ENCODE measurements around the gene NCL. TPM values are rescaled to one million over a fixed set of nuclear protein-coding genes. Genes with fewer than 3 reads are reported as not detected.

Gene NCL
- total RNA-seq, 1 experiment from 2014 or later = 608 TPM

DNA sequence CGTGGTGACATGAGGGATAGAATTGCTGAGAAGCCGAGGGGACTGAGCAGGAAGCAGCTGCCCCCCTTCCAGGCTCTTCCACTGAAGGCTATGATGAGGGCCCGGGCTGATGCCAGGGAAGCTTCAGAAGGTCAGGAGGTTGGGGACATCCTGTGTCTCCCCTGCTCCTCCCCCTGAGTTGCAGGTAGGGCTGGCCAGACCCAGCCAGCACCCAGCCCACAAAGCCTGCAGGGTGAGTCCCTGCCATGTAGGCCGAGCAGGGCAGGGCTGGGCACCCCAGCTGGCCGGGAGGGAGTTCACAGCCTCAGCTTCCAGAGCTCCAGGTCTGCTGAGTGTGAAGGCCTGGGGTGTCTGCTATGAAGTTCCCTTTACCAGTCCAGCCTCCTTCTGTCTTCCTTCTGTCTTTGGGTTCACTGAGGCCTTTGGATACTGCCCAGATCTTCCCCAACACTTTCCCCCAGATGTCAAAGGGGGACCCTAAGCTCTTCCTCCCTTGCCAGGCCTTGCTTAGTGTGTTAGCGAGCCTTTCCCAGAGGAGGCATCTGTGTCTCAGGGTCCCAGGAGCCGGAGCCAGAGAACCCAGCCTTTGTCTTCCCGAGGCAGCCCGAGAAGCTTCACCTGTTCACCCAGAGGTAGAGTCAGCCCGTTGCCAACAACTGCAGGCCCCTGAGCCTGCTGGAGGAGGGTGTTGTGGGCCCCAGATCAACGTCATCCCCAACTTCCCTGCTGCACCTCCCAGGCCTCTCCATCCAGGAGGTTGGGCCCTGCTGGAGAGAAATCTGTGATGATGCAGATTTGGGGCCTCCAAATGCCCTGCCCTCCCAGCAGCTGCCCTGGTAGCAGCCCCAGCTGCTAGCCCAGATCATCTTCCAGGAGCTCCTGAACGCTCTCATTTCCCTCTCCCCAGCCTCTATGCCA is 3.6 kb upstream of the NCL start:
- ChIA-PET POLR2A (interaction anchor here (0.5 kb wide), 1 partner anchor 62 kb away, joined by 3 read pairs; the partner anchor contains the start of gene NMUR1), CTCF (interaction anchor here (1.1 kb wide), 1 partner anchor 15 kb away, joined by 3 read pairs; no protein-coding TSS in a partner anchor)
- H3K27me3 Mint-ChIP-seq (ENCODE audit: insufficient read depth, unreplicated experiment) = no peaks in the 10 kb centered on the region
- H3K27ac Mint-ChIP-seq (ENCODE audit: unreplicated experiment) = no peak overlapping the region
- no TSS peak for BruUV-seq (replicated peaks)
- intact Hi-C loops (cut with micrococcal nuclease; ENCODE audit: unreplicated experiment) = no loop called here
- H3K4me3 Mint-ChIP-seq (ENCODE audit: unreplicated experiment) = no peak overlapping the region
- H3K4me1 Mint-ChIP-seq (ENCODE audit: low read depth, unreplicated experiment) = no peaks in the 10 kb centered on the region
- no peak for DNase-seq
- no peaks in the 10 kb centered on the region for H3K36me3 ChIP-seq (ENCODE audit: control insufficient read depth, insufficient read depth, low read length)
- no peaks in the 10 kb centered on the region for H3K9me3 ChIP-seq
- peaks cover 17% of the 10 kb centered on the region for H3K36me3 Mint-ChIP-seq (ENCODE audit: insufficient read depth, unreplicated experiment)
- no peak overlapping the region for H3K4me3 ChIP-seq (ENCODE audit: low read depth, low read length)
- H3K4me1 ChIP-seq = no peaks in the 10 kb centered on the region
- no peaks in the 10 kb centered on the region for H3K27me3 ChIP-seq (replicated peaks; ENCODE audit: control insufficient read depth, insufficient read depth, low read length)
- H3K9me3 Mint-ChIP-seq (ENCODE audit: unreplicated experiment) = no peaks in the 10 kb centered on the region
- TF ChIP-seq, protein P1, sequence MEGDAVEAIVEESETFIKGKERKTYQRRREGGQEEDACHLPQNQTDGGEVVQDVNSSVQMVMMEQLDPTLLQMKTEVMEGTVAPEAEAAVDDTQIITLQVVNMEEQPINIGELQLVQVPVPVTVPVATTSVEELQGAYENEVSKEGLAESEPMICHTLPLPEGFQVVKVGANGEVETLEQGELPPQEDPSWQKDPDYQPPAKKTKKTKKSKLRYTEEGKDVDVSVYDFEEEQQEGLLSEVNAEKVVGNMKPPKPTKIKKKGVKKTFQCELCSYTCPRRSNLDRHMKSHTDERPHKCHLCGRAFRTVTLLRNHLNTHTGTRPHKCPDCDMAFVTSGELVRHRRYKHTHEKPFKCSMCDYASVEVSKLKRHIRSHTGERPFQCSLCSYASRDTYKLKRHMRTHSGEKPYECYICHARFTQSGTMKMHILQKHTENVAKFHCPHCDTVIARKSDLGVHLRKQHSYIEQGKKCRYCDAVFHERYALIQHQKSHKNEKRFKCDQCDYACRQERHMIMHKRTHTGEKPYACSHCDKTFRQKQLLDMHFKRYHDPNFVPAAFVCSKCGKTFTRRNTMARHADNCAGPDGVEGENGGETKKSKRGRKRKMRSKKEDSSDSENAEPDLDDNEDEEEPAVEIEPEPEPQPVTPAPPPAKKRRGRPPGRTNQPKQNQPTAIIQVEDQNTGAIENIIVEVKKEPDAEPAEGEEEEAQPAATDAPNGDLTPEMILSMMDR (IDR thresholded peaks at IDR 0.05; ENCODE audit: insufficient read depth in 1 of 2, low read depth in 1 of 2, low read length in 1 of 2, severe bottlenecking in 1 of 2, unreplicated experiment in 1 of 2) = no peak

DNA sequence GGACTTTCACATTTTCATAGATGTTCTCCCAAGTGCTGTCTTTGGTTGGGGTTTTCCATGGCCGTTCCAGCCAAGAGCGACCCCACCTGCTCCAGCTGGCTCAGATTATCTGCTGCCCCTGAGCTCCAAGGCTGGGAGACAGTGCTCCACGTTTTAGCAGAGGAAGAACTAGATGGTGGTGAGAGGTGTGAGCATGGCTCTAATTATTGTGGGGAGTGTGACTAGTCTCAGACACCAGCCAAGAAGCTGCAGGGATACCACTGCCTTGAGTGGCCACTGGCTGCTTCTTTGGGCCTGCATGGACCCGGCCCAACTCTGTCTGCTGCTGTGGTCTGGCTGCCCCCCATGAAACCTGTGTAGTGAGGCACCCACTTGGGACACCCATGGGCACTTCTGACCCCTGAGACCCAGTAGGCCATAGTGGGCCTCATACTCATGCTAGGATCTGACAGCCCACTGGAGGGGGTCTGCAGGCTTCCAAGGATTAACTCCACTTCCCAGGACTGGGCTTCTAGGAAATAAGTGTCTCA is 2.8 kb upstream of the NCL start:
- POLR2A ChIA-PET = no interaction called here
- Mint-ChIP-seq H3K4me1 (ENCODE audit: low read depth, unreplicated experiment) (no peaks in the 10 kb centered on the region), H3K27ac (ENCODE audit: unreplicated experiment) (no peak overlapping the region), H3K36me3 (ENCODE audit: insufficient read depth, unreplicated experiment) (peaks cover 25% of the 10 kb centered on the region), H3K27me3 (ENCODE audit: insufficient read depth, unreplicated experiment) (no peaks in the 10 kb centered on the region), H3K9me3 (ENCODE audit: unreplicated experiment) (no peaks in the 10 kb centered on the region), H3K4me3 (ENCODE audit: unreplicated experiment) (no peak overlapping the region)
- 0 out of 2 replicates have a peak, but pooled peaks cover under 1% of the 10 kb centered on the region for H3K36me3 ChIP-seq (ENCODE audit: control insufficient read depth, insufficient read depth, low read length)
- H3K4me1 ChIP-seq = no peaks in the 10 kb centered on the region; the same call in 1 of the 2 replicates
- BruUV-seq (replicated peaks) = no TSS peak
- H3K4me3 ChIP-seq (ENCODE audit: low read depth, low read length) = no peak overlapping the region
- H3K9me3 ChIP-seq = no peaks in the 10 kb centered on the region
- CTCF ChIA-PET = no interaction called here
- TF ChIP-seq, protein P1 (IDR thresholded peaks at IDR 0.05; ENCODE audit: insufficient read depth in 1 of 2, low read depth in 1 of 2, low read length in 1 of 2, severe bottlenecking in 1 of 2, unreplicated experiment in 1 of 2) = no peak
- intact Hi-C loops (cut with micrococcal nuclease; ENCODE audit: unreplicated experiment) = no loop called here
- no peak for DNase-seq
- H3K27me3 ChIP-seq (replicated peaks; ENCODE audit: control insufficient read depth, insufficient read depth, low read length) = no peaks in the 10 kb centered on the region
